Measurements from ENCODE around the gene CARS1.

CARS1 gene

GRCh38 chr11:3052567-3052966, 4.7 kb downstream of the CARS1 start:
- no peak overlapping the region for H3K4me3 ChIP-seq (ENCODE audit: low read length)
- DNase-seq (ENCODE audit: low read depth): no peak
- TF ChIP-seq, protein P1, sequence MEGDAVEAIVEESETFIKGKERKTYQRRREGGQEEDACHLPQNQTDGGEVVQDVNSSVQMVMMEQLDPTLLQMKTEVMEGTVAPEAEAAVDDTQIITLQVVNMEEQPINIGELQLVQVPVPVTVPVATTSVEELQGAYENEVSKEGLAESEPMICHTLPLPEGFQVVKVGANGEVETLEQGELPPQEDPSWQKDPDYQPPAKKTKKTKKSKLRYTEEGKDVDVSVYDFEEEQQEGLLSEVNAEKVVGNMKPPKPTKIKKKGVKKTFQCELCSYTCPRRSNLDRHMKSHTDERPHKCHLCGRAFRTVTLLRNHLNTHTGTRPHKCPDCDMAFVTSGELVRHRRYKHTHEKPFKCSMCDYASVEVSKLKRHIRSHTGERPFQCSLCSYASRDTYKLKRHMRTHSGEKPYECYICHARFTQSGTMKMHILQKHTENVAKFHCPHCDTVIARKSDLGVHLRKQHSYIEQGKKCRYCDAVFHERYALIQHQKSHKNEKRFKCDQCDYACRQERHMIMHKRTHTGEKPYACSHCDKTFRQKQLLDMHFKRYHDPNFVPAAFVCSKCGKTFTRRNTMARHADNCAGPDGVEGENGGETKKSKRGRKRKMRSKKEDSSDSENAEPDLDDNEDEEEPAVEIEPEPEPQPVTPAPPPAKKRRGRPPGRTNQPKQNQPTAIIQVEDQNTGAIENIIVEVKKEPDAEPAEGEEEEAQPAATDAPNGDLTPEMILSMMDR (conservative IDR thresholded peaks at IDR 0.05; ENCODE audit: low read depth, low read length): no peak

DNA sequence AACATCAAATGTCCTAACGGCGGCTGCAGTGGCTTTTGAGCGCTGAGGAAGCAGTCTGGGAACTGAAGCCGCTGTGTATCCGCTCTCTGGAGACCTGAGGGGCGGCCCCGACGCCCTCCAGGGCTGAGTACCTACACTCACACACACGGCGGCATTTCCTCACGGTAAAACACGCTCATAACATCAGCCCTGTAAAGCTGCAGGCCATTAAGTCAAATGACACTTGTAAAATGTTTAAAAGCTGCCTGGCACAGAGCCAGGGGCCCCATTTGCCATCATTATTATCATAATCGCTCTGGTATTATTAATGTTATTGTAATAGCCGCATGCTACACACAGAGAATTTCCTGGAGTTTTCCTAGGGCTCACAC, 5.1 kb downstream of the CARS1 start:
- TF ChIP-seq, protein P1 (conservative IDR thresholded peaks at IDR 0.05; ENCODE audit: low read depth, low read length): no peak
- DNase-seq (ENCODE audit: low read depth): no peak
- H3K4me3 ChIP-seq (ENCODE audit: low read length): no peak overlapping the region

DNA sequence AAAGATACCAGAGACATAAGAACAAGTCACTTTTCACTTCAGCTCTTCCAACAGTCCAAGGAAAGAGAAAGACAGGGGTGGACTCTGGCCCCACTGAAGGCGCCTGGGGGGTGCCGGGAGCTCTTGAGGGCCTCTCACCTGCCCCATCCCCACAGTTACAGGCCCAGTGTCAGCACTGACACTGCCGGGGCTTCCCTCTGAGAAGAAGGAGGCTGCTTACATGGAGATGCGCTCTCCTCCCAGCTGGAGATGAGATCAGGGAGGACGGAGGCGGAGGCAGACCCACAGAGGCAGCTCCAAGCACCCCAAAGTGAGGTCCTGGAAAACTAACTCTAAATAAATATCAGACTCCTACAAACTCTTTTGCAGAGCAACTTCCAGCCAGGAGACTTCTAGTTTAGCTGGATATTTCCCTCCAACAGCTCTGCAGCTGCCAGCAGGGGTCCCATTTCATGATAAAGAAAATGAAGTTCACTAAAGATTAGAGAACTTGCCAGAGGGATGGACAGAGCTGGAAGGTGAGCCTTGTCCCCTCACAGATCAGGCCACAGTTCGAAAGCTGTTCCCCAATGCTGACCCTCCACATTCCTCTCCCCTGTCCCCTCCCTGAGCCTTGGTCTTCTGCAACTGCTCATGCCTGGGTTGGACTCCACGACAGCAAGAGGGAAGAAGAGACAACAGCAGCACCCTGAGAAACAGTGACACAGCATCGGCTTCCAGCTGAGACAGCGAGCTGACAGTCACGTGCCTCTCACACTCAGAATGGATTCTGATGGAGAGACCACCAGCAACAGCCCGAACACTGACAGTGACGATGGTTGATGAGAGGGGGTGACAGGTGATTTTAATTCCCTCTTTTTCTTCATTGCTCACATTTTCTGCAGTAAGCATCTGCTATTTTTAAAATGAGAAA, 5.8 kb downstream of the CARS1 start:
- DNase-seq (ENCODE audit: low read depth): no peak
- TF ChIP-seq, protein P1 (conservative IDR thresholded peaks at IDR 0.05; ENCODE audit: low read depth, low read length): peak; percentile 45
- no peak overlapping the region for H3K4me3 ChIP-seq (ENCODE audit: low read length)

- DNase-seq (ENCODE audit: low read depth): no peak
- TF ChIP-seq, protein P1 (conservative IDR thresholded peaks at IDR 0.05; ENCODE audit: low read depth, low read length): no peak
- no peak overlapping the region for H3K4me3 ChIP-seq (ENCODE audit: low read length)
Measured at GRCh38 chr11:3050386-3051195, 6.6 kb downstream of the CARS1 start.

DNA sequence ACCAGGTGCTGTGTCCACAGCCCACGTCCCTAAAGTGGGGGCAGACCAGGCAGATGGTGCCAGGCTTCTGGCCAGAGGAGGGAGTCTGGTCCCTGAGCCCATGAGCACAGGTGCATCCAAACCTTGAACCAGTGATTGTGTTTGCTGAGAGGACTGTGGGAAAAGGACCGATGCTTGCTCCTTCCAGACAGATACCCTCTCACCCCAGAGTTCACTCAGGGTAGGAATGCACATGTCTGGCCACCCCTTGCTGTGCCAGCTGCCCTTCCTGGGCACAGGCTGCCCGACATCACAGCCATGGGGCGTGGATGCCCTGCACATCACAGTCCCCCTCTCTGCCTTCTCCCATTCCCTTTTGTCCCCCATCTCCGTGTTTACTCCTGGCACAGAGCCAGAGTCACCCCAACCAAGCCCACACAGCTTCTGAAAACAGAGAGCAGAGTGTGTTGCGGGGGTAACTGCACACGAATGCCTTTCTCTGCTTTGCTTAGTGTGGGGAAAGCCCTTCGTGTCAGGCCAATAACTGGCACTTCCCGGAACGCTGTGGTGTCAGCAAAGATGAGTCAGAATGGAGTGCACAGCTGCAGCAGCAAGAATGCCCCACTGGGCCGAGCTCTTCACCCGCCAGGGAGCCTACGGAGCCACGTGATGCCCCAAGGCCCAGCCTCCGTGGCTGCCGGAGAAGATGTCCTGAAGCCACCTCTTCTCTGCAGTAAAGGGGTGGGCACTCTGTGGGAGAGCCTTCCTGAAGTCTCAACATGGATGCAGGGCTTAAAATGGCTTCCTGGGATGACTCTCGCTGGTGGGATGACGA, 7.6 kb downstream of the CARS1 start:
- DNase-seq (ENCODE audit: low read depth): peak; percentile 80
- TF ChIP-seq, protein P1 (conservative IDR thresholded peaks at IDR 0.05; ENCODE audit: low read depth, low read length): peak; percentile 42
- no peak overlapping the region for H3K4me3 ChIP-seq (ENCODE audit: low read length)

GRCh38 chr11:3047637-3048036, 9.6 kb downstream of the CARS1 start:
- DNase-seq (ENCODE audit: low read depth): no peak
- TF ChIP-seq, protein P1 (conservative IDR thresholded peaks at IDR 0.05; ENCODE audit: low read depth, low read length): no peak
- H3K4me3 ChIP-seq (ENCODE audit: low read length): no peak overlapping the region

Data from retinal pigment epithelial cell (primary cell).